Umbilical cord (tissue), 2 donors: Measurements from ENCODE around the gene KIF6. TPM values are rescaled to one million over a fixed set of nuclear protein-coding genes. Genes with fewer than 3 reads are reported as not detected.
"Not testable (repeated sequence)": the region's sequence is repeated elsewhere in the genome, so short reads cannot be mapped to it uniquely, and the experiment has no call there.

Experiments
- DNase-seq: peaks from one replicate; pipeline ENCODE4 v3.0.0-alpha.2; 2015; ENCODE audit warnings: low spot score
- total RNA-seq: library from RNA; depleted of rRNA; stranded (reverse); fragments of >200 nt; gene quantifications from one replicate; pipeline ENCODE4 v1.2.3, GENCODE V29; 2014; ENCODE audit warnings: low replicate concordance; ENCODE audit not compliant: insufficient read depth

The KIF6 gene
- 1.2 TPM for total RNA-seq

- DNase-seq = peak; percentile 96
These were observed at the start of gene KIF6 for GRCh38 chr6:39724787-39725631. Gene KIF6, minus strand, starts transcription at chr6:39725408. Its CDS starts 98 bp downstream, at chr6:39725310.

- no peak for DNase-seq
These were observed 48.6 kb upstream of the KIF6 start for GRCh38 chr6:39773782-39774181.

GRCh38 chr6:39772559-39773273 lies 47.5 kb upstream of the KIF6 start:
- DNase-seq = no peak

- no peak for DNase-seq
These were observed 45.2 kb upstream of the KIF6 start for GRCh38 chr6:39770446-39770845.

GRCh38 chr6:39769012-39769411 lies 43.8 kb upstream of the KIF6 start:
- no peak for DNase-seq

GRCh38 chr6:39765508-39766065 lies 40.4 kb upstream of the KIF6 start:
- DNase-seq = no peak

GRCh38 chr6:39760226-39760952 lies 35.2 kb upstream of the KIF6 start:
- peak; percentile 89 for DNase-seq

GRCh38 chr6:39758905-39759605 lies 33.8 kb upstream of the KIF6 start:
- no peak for DNase-seq

- DNase-seq = no peak
These were observed 31.4 kb upstream of the KIF6 start for GRCh38 chr6:39756582-39756981.

- DNase-seq = no peak
These were observed 30.0 kb upstream of the KIF6 start for GRCh38 chr6:39755231-39755630.

GRCh38 chr6:39754514-39755115 lies 29.4 kb upstream of the KIF6 start:
- DNase-seq = peak; percentile 53

- DNase-seq = peak; percentile 91
These were observed 28.5 kb upstream of the KIF6 start for GRCh38 chr6:39753725-39754045.

GRCh38 chr6:39752835-39753724 lies 27.9 kb upstream of the KIF6 start:
- no peak for DNase-seq

GRCh38 chr6:39746795-39747194 lies 21.6 kb upstream of the KIF6 start:
- DNase-seq = no peak

- no peak for DNase-seq
These were observed 8.5 kb upstream of the KIF6 start for GRCh38 chr6:39733704-39734103.

- DNase-seq = no peak
These were observed 6.4 kb upstream of the KIF6 start for GRCh38 chr6:39731565-39731964.

- DNase-seq = no peak
These were observed 4.7 kb upstream of the KIF6 start for GRCh38 chr6:39729945-39730344.

GRCh38 chr6:39725632-39725997 lies 407 bp upstream of the KIF6 start:
- no peak for DNase-seq

GRCh38 chr6:39723350-39723749 lies 1.9 kb downstream of the KIF6 start:
- not testable (repeated sequence) for DNase-seq

- DNase-seq = no peak
These were observed 10.4 kb downstream of the KIF6 start for GRCh38 chr6:39714802-39715201.
